Kidney (tissue), 14 donors: ENCODE data around the gene HSDL1. TPM values are rescaled to one million over a fixed set of nuclear protein-coding genes. Genes with fewer than 3 reads are reported as not detected.
A peak's percentile ranks its signal among the peaks of the same experiment; 100 is the strongest.

Experiments
- DNase-seq, 5 donors: peaks; one replicate each; pipeline ENCODE4 v3.0.0-alpha.2; 2013 to 2020
- FAIRE-seq: peaks from 2 replicates; lab custom pipeline; 2012; peaks lifted over from hg19 to GRCh38; lab: Jason Lieb, UNC
- H3K27ac ChIP-seq, 2 donors: one replicate each; pipeline ENCODE4 v1.7.0; 2013; ENCODE audit warnings: low read depth in 2 of 2, low read length in 2 of 2, inconsistent platforms in 1 of 2
- H3K27me3 ChIP-seq: one replicate; pipeline ENCODE4 v1.7.1; 2013; ENCODE audit warnings: low read length, inconsistent platforms; ENCODE audit not compliant: control insufficient read depth, insufficient read depth
- H3K36me3 ChIP-seq, 3 donors: one replicate each; pipeline versions ENCODE4 v1.7.0 to v1.7.1; 2013; ENCODE audit warnings: low read length in 3 of 3, control low read depth in 1 of 3, inconsistent platforms in 1 of 3; ENCODE audit not compliant: insufficient read depth in 3 of 3, control insufficient read depth in 2 of 3
- H3K4me1 ChIP-seq, 3 donors: one replicate each; pipeline versions ENCODE4 v1.7.0 to v1.7.1; 2013; ENCODE audit warnings: low read length in 3 of 3, inconsistent platforms in 1 of 3, low read depth in 1 of 3; ENCODE audit not compliant: control insufficient read depth in 2 of 3, insufficient read depth in 2 of 3
- H3K4me3 ChIP-seq, 3 donors: one replicate each; pipeline versions ENCODE4 v1.7.0 to v1.8.1; 2013; ENCODE audit warnings: low read length in 3 of 3, control low read depth in 1 of 3, inconsistent platforms in 1 of 3
- H3K9ac ChIP-seq, 3 donors: one replicate each; pipeline versions ENCODE4 v1.7.0 to v1.7.1; 2013; ENCODE audit warnings: low read length in 3 of 3, control low read depth in 1 of 3, inconsistent platforms in 1 of 3
- H3K9me3 ChIP-seq, 3 donors: one replicate each; pipeline versions ENCODE4 v1.7.0 to v1.7.1; 2013; ENCODE audit warnings: low read length in 3 of 3, control low read depth in 1 of 3, inconsistent platforms in 1 of 3; ENCODE audit not compliant: control insufficient read depth in 2 of 3, insufficient read depth in 1 of 3
- CTCF ChIP-seq: IDR thresholded peaks from 3 replicates; pipeline ENCODE4 v1.5.1; 2012; ENCODE audit warnings: mild to moderate bottlenecking, moderate library complexity, borderline replicate concordance; ENCODE audit not compliant: insufficient read depth; ENCODE audit errors: extremely low read depth
- intact Hi-C: fragments of 100-400 bp; cut with DNase I; formaldehyde crosslinking; loops from one replicate; pipeline ENCODE4 v1.11.1; 2022
- polyA plus RNA-seq: library from polyadenylated mRNA; stranded (reverse); fragments of 350-450 nt; fragmentation: Illumina TruSeq; extraction: RNeasy Lipid Tissue Mini Kit (QIAGEN cat#74804); gene quantifications from one replicate; pipeline ENCODE4 v1.2.3, GENCODE V29; 2014; ENCODE audit warnings: low read depth, low replicate concordance; ENCODE audit not compliant: insufficient read depth
- total RNA-seq: library from RNA; stranded (reverse); fragmentation: NEBNext Ultra II Directional; extraction: Animal tissue kit (Norgen Biotek cat#: 25700); gene quantifications from one replicate; pipeline ENCODE4 v1.2.1, GENCODE V29; 2021
- donor health status: control.
- donor health status: control.
- donor health status: control.
- donor health status: control.
- donor health status: control.
- donor health status: DM: yes; HTN: yes; CAD: no.
- donor health status: Normal renal cell carcinoma (clear cell type).

HSDL1 gene
- total and polyA plus RNA-seq, 2 donors from 2014 or later: 12.1 to 13.3 TPM

- DNase-seq (no peak), FAIRE-seq (no peak)
- Histone ChIP-seq H3K27me3 (no peaks in the 10 kb centered on the region), H3K9ac (no peak overlapping the region), H3K9me3 (no peaks in the 10 kb centered on the region), H3K36me3 (no peaks in the 10 kb centered on the region), H3K4me3 (no peak overlapping the region), H3K27ac (no peak overlapping the region), H3K4me1 (no peaks in the 10 kb centered on the region)
- no peak for TF ChIP-seq CTCF
- intact Hi-C loops: no loop called here
These were observed 5.9 kb upstream of the HSDL1 start for GRCh38 chr16:84150926-84151325.

- peak overlapping the region; percentile 11 to 53 for H3K27ac ChIP-seq
- H3K36me3 ChIP-seq: no peaks in the 10 kb centered on the region
- H3K9ac ChIP-seq: peak overlapping the region; percentile 45 to 70 (median 60)
- DNase-seq (peak in 4 of 5 donors; percentile 55 to 81 (median 66)), FAIRE-seq (no peak)
- peaks cover 0 to 6% (median 0%) of the 10 kb centered on the region in 3 donors for H3K4me1 ChIP-seq
- no peaks in the 10 kb centered on the region for H3K27me3 ChIP-seq
- H3K9me3 ChIP-seq: no peaks in the 10 kb centered on the region
- H3K4me3 ChIP-seq: peak overlapping the region; percentile 77 to 82 (median 82)
- intact Hi-C loops: no loop called here
- TF ChIP-seq CTCF: no peak
These were observed 643 bp downstream of the HSDL1 start for GRCh38 chr16:84144209-84144858.

GRCh38 chr16:84143784-84144199 lies 1.2 kb downstream of the HSDL1 start:
- Histone ChIP-seq H3K36me3 (no peaks in the 10 kb centered on the region), H3K9me3 (no peaks in the 10 kb centered on the region), H3K4me3 (peak overlapping the region; percentile 77 to 82 (median 82)), H3K9ac (peak overlapping the region in 1 of 3 donors; percentile 70), H3K27me3 (no peaks in the 10 kb centered on the region), H3K4me1 (peaks cover 3 to 11% (median 3%) of the 10 kb centered on the region in 3 donors), H3K27ac (no peak overlapping the region)
- no peak for TF ChIP-seq CTCF
- FAIRE-seq: no peak
- DNase-seq: peak in 2 of 5 donors; percentile 19 to 63
- intact Hi-C loops: no loop called here
